Fibroblast of lung (primary cell): ENCODE data around the gene SDCBP2.

ENCODE experiments used
- CTCF ChIP-seq, 2 donors: IDR thresholded peaks in 1 of 2; conservative IDR thresholded peaks in 1 of 2; 1 replicate in 1 of 2; 2 replicates in 1 of 2; pipeline ENCODE4 v1.5.1; 2011 to 2012; ENCODE audit warnings: low read length in 2 of 2, control low read depth in 1 of 2, inconsistent platforms in 1 of 2, low read depth in 1 of 2, mild to moderate bottlenecking in 1 of 2
- EZH2 ChIP-seq: IDR thresholded peaks from 2 replicates; pipeline ENCODE4 v1.5.1; 2012; ENCODE audit warnings: low read length, control low read depth, mild to moderate bottlenecking; ENCODE audit errors: missing control alignments

GRCh38 chr20:1294497-1294896 is 34.4 kb downstream of the SDCBP2 start:
- TF ChIP-seq CTCF (conservative IDR thresholded peaks at IDR 0.05 in 1 of 2, IDR thresholded peaks at IDR 0.05 in 1 of 2; ENCODE audit: low read depth in 1 of 2, low read length in 2 of 2): no peak
- no peak for TF ChIP-seq EZH2
